Mesenchymal stem cell (in vitro differentiated cells and primary cell): ENCODE data around the gene B9D1.

Experiments used
- DNase-seq: peaks from one replicate; pipeline ENCODE4 v3.0.0-alpha.2; 2013
- H2AFZ ChIP-seq: one replicate; pipeline ENCODE4 v1.6.1; 2013; ENCODE audit warnings: low read depth, mild to moderate bottlenecking, control low read depth, inconsistent platforms, low read length, moderate library complexity
- H2AK5ac ChIP-seq: 2 replicates; pipeline ENCODE4 v1.6.1; 2013; ENCODE audit warnings: low read length, moderate library complexity, mild to moderate bottlenecking, inconsistent platforms; ENCODE audit not compliant: severe bottlenecking
- H2BK120ac ChIP-seq: one replicate; pipeline ENCODE4 v1.6.1; 2013; ENCODE audit warnings: low read depth, mild to moderate bottlenecking, inconsistent platforms, low read length, moderate library complexity
- H2BK12ac ChIP-seq, 2 experiments: one replicate each; pipeline ENCODE4 v1.6.1; 2013; ENCODE audit warnings: inconsistent platforms in 2 of 2, low read length in 2 of 2, mild to moderate bottlenecking in 2 of 2, moderate library complexity in 2 of 2, control low read depth in 1 of 2
- H2BK15ac ChIP-seq: one replicate; pipeline ENCODE4 v1.6.1; 2013; ENCODE audit warnings: mild to moderate bottlenecking, low read depth, inconsistent platforms; ENCODE audit not compliant: poor library complexity, severe bottlenecking
- H2BK5ac ChIP-seq: 2 replicates; pipeline ENCODE4 v1.6.1; 2013; ENCODE audit warnings: low read depth, mild to moderate bottlenecking, low read length, control low read depth, inconsistent platforms; ENCODE audit not compliant: poor library complexity, severe bottlenecking
- H3K14ac ChIP-seq, 2 experiments: one replicate each; pipeline ENCODE4 v1.6.1; 2013; ENCODE audit warnings: inconsistent platforms in 2 of 2, low read length in 2 of 2, control low read depth in 1 of 2, mild to moderate bottlenecking in 1 of 2, moderate library complexity in 1 of 2
- H3K18ac ChIP-seq, 2 experiments: one replicate each; pipeline ENCODE4 v1.6.1; 2013; ENCODE audit warnings: inconsistent platforms in 2 of 2, low read length in 2 of 2, control low read depth in 1 of 2, low read depth in 1 of 2, mild to moderate bottlenecking in 1 of 2
- H3K23ac ChIP-seq, 2 experiments: one replicate each; pipeline ENCODE4 v1.6.1; 2013; ENCODE audit warnings: inconsistent platforms in 2 of 2, low read length in 2 of 2, mild to moderate bottlenecking in 2 of 2, moderate library complexity in 2 of 2, control low read depth in 1 of 2
- H3K27ac ChIP-seq: 2 replicates; pipeline ENCODE4 v1.5.1; 2013; ENCODE audit warnings: mild to moderate bottlenecking, moderate library complexity, low read length, control low read depth, inconsistent platforms; ENCODE audit not compliant: poor library complexity, severe bottlenecking
- H3K27me3 ChIP-seq, 2 experiments: 2 replicates each; pipeline versions ENCODE4 v1.6.1 to v1.7.0; 2013; ENCODE audit warnings: low read length in 2 of 2, mild to moderate bottlenecking in 2 of 2, moderate library complexity in 2 of 2, control low read depth in 1 of 2, inconsistent platforms in 1 of 2; ENCODE audit not compliant: control insufficient read depth in 1 of 2, insufficient read depth in 1 of 2
- H3K36me3 ChIP-seq, 2 experiments: 2 replicates each; pipeline versions ENCODE4 v1.6.1 to v1.7.0; 2013; ENCODE audit warnings: low read length in 2 of 2, control low read depth in 1 of 2, inconsistent platforms in 1 of 2, low read depth in 1 of 2, mild to moderate bottlenecking in 1 of 2; ENCODE audit not compliant: insufficient read depth in 2 of 2, control insufficient read depth in 1 of 2
- H3K4ac ChIP-seq, 2 experiments: one replicate each; pipeline ENCODE4 v1.6.1; 2013; ENCODE audit warnings: inconsistent platforms in 2 of 2, low read length in 2 of 2, mild to moderate bottlenecking in 2 of 2, moderate library complexity in 2 of 2, control low read depth in 1 of 2, low read depth in 1 of 2
- H3K4me1 ChIP-seq: 2 replicates; pipeline ENCODE4 v1.6.1; 2013; ENCODE audit warnings: low read depth, low read length, control low read depth; ENCODE audit not compliant: control insufficient read depth, insufficient read depth
- H3K4me2 ChIP-seq: 2 replicates; pipeline ENCODE4 v1.6.1; 2013; ENCODE audit warnings: low read length, mild to moderate bottlenecking, inconsistent platforms; ENCODE audit not compliant: poor library complexity, severe bottlenecking
- H3K4me3 ChIP-seq, 2 experiments: 2 replicates each; pipeline versions ENCODE4 v1.5.1 to v1.7.0; 2013; ENCODE audit warnings: low read length in 2 of 2, mild to moderate bottlenecking in 2 of 2, control low read depth in 1 of 2, low read depth in 1 of 2; ENCODE audit not compliant: insufficient read depth in 1 of 2
- H3K79me1 ChIP-seq: replicated peaks from 2 replicates; pipeline ENCODE4 v1.6.1; 2013; ENCODE audit warnings: mild to moderate bottlenecking, control low read depth, low read length, inconsistent platforms; ENCODE audit not compliant: poor library complexity, severe bottlenecking
- H3K9ac ChIP-seq: 2 replicates; pipeline ENCODE4 v1.7.0; 2013; ENCODE audit warnings: mild to moderate bottlenecking, low read length, moderate library complexity
- H3K9me3 ChIP-seq: 2 replicates; pipeline ENCODE4 v1.7.0; 2013; ENCODE audit warnings: mild to moderate bottlenecking, low read length; ENCODE audit not compliant: control insufficient read depth
- H4K8ac ChIP-seq: one replicate; pipeline ENCODE4 v1.6.1; 2013; ENCODE audit warnings: inconsistent platforms, mild to moderate bottlenecking, low read length, moderate library complexity
- H4K91ac ChIP-seq: one replicate; pipeline ENCODE4 v1.6.1; 2013; ENCODE audit warnings: mild to moderate bottlenecking, low read length, inconsistent platforms
- WGBS: methylation state at CpG from one replicate; pipeline ENCODE4 v1.1.7; 2013; ENCODE audit warnings: mixed read lengths; 5-methylcytosine and 5-hydroxymethylcytosine counted together

B9D1 gene

GRCh38 chr17:19329136-19329535 lies 33.4 kb downstream of the B9D1 start:
- Histone ChIP-seq H2BK15ac (no peak overlapping the region), H3K36me3 (peaks cover 28 to 49% of the 10 kb centered on the region in 2 experiments), H4K91ac (no peak overlapping the region), H3K27me3 (no peaks in the 10 kb centered on the region), H2BK120ac (no peak overlapping the region), H3K4me3 (no peak overlapping the region), H3K79me1 (peaks cover 16% of the 10 kb centered on the region), H3K9me3 (peaks cover 2% of the 10 kb centered on the region), H3K9ac (no peak overlapping the region), H3K4me1 (peaks cover 44% of the 10 kb centered on the region), H2AFZ (no peak overlapping the region), H2BK5ac (no peak overlapping the region), H3K23ac (no peak overlapping the region), H2BK12ac (no peak overlapping the region), H3K4me2 (no peak overlapping the region), H3K4ac (no peak overlapping the region), H3K14ac (no peak overlapping the region), H3K18ac (no peak overlapping the region), H2AK5ac (peak overlapping the region; percentile 1), H3K27ac (no peak overlapping the region), H4K8ac (no peak overlapping the region)
- DNase-seq, result no peak
- WGBS, result 98% methylated on average over 2 of the region's 2 CpGs

GRCh38 chr17:19328441-19329061 lies 34.0 kb downstream of the B9D1 start:
- peaks cover 2% of the 10 kb centered on the region for H3K9me3 ChIP-seq
- peaks cover 11% of the 10 kb centered on the region for H3K79me1 ChIP-seq
- H2AK5ac ChIP-seq, result peak overlapping the region; percentile 99
- H3K4ac ChIP-seq, result no peak overlapping the region
- no peak overlapping the region for H2BK120ac ChIP-seq
- H2BK12ac ChIP-seq, result no peak overlapping the region
- H3K4me1 ChIP-seq, result peaks cover 44% of the 10 kb centered on the region
- H2BK5ac ChIP-seq, result no peak overlapping the region
- H3K14ac ChIP-seq, result no peak overlapping the region
- H3K4me3 ChIP-seq, result no peak overlapping the region
- H2AFZ ChIP-seq, result no peak overlapping the region
- H4K91ac ChIP-seq, result no peak overlapping the region
- no peak for DNase-seq
- H3K23ac ChIP-seq, result no peak overlapping the region
- H4K8ac ChIP-seq, result no peak overlapping the region
- no peak overlapping the region for H3K18ac ChIP-seq
- H3K27ac ChIP-seq, result no peak overlapping the region
- no peak overlapping the region for H2BK15ac ChIP-seq
- H3K36me3 ChIP-seq, result peaks cover 22 to 49% of the 10 kb centered on the region in 2 experiments
- H3K9ac ChIP-seq, result no peak overlapping the region
- 96% methylated on average over 10 of the region's 10 CpGs for WGBS
- no peaks in the 10 kb centered on the region for H3K27me3 ChIP-seq
- H3K4me2 ChIP-seq, result no peak overlapping the region

- Histone ChIP-seq H3K18ac (no peak overlapping the region), H3K9ac (no peak overlapping the region), H2BK12ac (no peak overlapping the region), H3K14ac (no peak overlapping the region), H2AK5ac (no peak overlapping the region), H3K4ac (no peak overlapping the region), H3K27me3 (no peaks in the 10 kb centered on the region), H4K91ac (no peak overlapping the region), H2AFZ (no peak overlapping the region), H3K9me3 (peaks cover 2% of the 10 kb centered on the region), H3K36me3 (peaks cover 16 to 47% of the 10 kb centered on the region in 2 experiments), H2BK120ac (no peak overlapping the region), H3K79me1 (peaks cover 5% of the 10 kb centered on the region), H3K27ac (peak overlapping the region; percentile 80), H4K8ac (no peak overlapping the region), H3K4me1 (peaks cover 36% of the 10 kb centered on the region), H2BK15ac (no peak overlapping the region), H3K4me2 (no peak overlapping the region), H3K23ac (no peak overlapping the region), H3K4me3 (no peak overlapping the region), H2BK5ac (no peak overlapping the region)
- WGBS, result 79% methylated on average over 13 of the region's 14 CpGs
- DNase-seq, result peak; percentile 58
Measured at GRCh38 chr17:19327031-19327783, 35.3 kb downstream of the B9D1 start.

GRCh38 chr17:19325542-19325941 lies 37.0 kb downstream of the B9D1 start:
- H2BK15ac ChIP-seq, result no peak overlapping the region
- H3K4ac ChIP-seq, result no peak overlapping the region
- H2BK120ac ChIP-seq, result no peak overlapping the region
- H2BK5ac ChIP-seq, result no peak overlapping the region
- no peak overlapping the region for H3K4me2 ChIP-seq
- H3K36me3 ChIP-seq, result peaks cover 26 to 54% of the 10 kb centered on the region in 2 experiments
- no peak overlapping the region for H3K18ac ChIP-seq
- H3K79me1 ChIP-seq, result peaks cover 12% of the 10 kb centered on the region
- H3K9ac ChIP-seq, result no peak overlapping the region
- H2AFZ ChIP-seq, result no peak overlapping the region
- no peak overlapping the region for H3K14ac ChIP-seq
- H3K23ac ChIP-seq, result no peak overlapping the region
- peaks cover 2% of the 10 kb centered on the region for H3K9me3 ChIP-seq
- no peak overlapping the region for H4K8ac ChIP-seq
- no peaks in the 10 kb centered on the region for H3K27me3 ChIP-seq
- H4K91ac ChIP-seq, result no peak overlapping the region
- no peak overlapping the region for H3K27ac ChIP-seq
- H3K4me3 ChIP-seq, result no peak overlapping the region
- peaks cover 32% of the 10 kb centered on the region for H3K4me1 ChIP-seq
- DNase-seq, result no peak
- H2AK5ac ChIP-seq, result no peak overlapping the region
- no peak overlapping the region for H2BK12ac ChIP-seq
